ENCODE data around the gene CACNA1G. TPM values are rescaled to one million over a fixed set of nuclear protein-coding genes. Genes with fewer than 3 reads are reported as not detected.

Gene CACNA1G
- total and polyA plus RNA-seq, 2 donors (not counting 3 experiments of a cell fraction or from before 2014, with no cell fraction given) = not detected

DNA sequence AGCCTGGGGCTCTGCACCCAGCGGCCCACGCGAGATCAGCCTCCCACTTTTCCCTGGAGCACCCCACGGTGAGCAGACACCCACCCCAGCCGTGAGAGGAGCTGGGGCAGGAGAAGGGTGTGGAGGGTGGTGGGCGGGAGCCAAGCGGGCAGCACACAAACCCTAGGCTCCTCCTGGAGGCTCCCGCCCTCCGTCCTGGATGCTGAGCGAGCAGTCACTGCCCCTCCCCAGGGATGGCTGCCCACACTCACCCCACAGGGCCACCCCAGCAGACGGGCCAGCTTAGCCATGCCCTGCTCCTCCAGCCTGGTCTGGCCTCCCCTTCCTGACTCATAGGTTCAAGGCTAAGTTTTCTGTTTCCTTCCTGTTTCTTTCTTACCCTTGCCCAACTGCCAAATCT, 58.4 kb downstream of the CACNA1G start:
- H3K4me1 ChIP-seq (ENCODE audit: control insufficient read depth, extremely low read depth, insufficient read depth, low read length) = peaks cover 6% of the 10 kb centered on the region
- H2AFZ ChIP-seq (ENCODE audit: low read depth, low read length) = peak overlapping the region; percentile 7
- H3K4me3 ChIP-seq (replicated peaks in 1 of 3; ENCODE audit: insufficient read depth in 1 of 3, low read depth in 1 of 3, low read length in 3 of 3) = no peak overlapping the region
- no peaks in the 10 kb centered on the region for H4K20me1 ChIP-seq (replicated peaks; ENCODE audit: control insufficient read depth, extremely low read depth, insufficient read depth, low read length)
- no peaks in the 10 kb centered on the region for H3K27me3 ChIP-seq (ENCODE audit: control insufficient read depth in 2 of 2, insufficient read depth in 2 of 2, low read length in 2 of 2)
- intact Hi-C loops (cut with micrococcal nuclease) (loop anchor here (5.0 kb wide), 1 partner anchor 57 kb away; the partner anchor contains the start of gene CACNA1G), dilution Hi-C loops (cut with MboI; ENCODE audit: extremely low pct_ligation_motif_present, low sequenced_read_pairs) (no loop called here)
- no peaks in the 10 kb centered on the region for H3K79me2 ChIP-seq (ENCODE audit: control insufficient read depth, insufficient read depth, low read length)
- TF ChIP-seq FOS (IDR thresholded peaks at IDR 0.05; ENCODE audit: borderline replicate concordance, insufficient read depth, low read length) (peak; percentile 16), GATA2 (IDR thresholded peaks at IDR 0.05; ENCODE audit: insufficient read depth, insufficient read length, low read depth, low read length) (no peak)
- no TSS peak for BruUV-seq (replicated peaks)
- no peak overlapping the region for H3K9ac ChIP-seq (replicated peaks; ENCODE audit: extremely low read depth, insufficient read depth, low read length)
- peak; percentile 57 for FAIRE-seq
- no peak overlapping the region for H3K27ac ChIP-seq (ENCODE audit: insufficient read depth, low read depth, low read length)
- H3K9me1 ChIP-seq (replicated peaks; ENCODE audit: control insufficient read depth, extremely low read depth, insufficient read depth, low read length) = no peaks in the 10 kb centered on the region
- no peaks in the 10 kb centered on the region for H3K9me3 ChIP-seq (replicated peaks; ENCODE audit: control insufficient read depth, insufficient read depth, low read length)
- no peak overlapping the region for H3K4me2 ChIP-seq (ENCODE audit: insufficient read depth, low read length)
- no peaks in the 10 kb centered on the region for H3K36me3 ChIP-seq (ENCODE audit: control insufficient read depth in 2 of 2, extremely low read depth in 1 of 2, insufficient read depth in 2 of 2, low read length in 2 of 2)
- DNase-seq (ENCODE audit: low read depth, low spot score) = no peak
- ChIA-PET CTCF (interaction anchor here (0.8 to 2.7 kb wide), 5 partner anchors 9 to 136 kb away, joined by 3 to 13 read pairs (median 3); no protein-coding TSS in a partner anchor), POLR2A (no interaction called here)

- no peaks in the 10 kb centered on the region for H3K79me2 ChIP-seq (ENCODE audit: control insufficient read depth, insufficient read depth, low read length)
- POLR2A ChIA-PET = interaction anchor here (0.6 kb wide), 1 partner anchor 26 kb away, joined by 7 read pairs; no protein-coding TSS in a partner anchor
- peaks cover 6% of the 10 kb centered on the region for H3K4me1 ChIP-seq (ENCODE audit: control insufficient read depth, extremely low read depth, insufficient read depth, low read length)
- DNase-seq (ENCODE audit: low read depth, low spot score) (no peak), FAIRE-seq (no peak)
- H4K20me1 ChIP-seq (replicated peaks; ENCODE audit: control insufficient read depth, extremely low read depth, insufficient read depth, low read length) = no peaks in the 10 kb centered on the region
- no peak overlapping the region for H3K9ac ChIP-seq (replicated peaks; ENCODE audit: extremely low read depth, insufficient read depth, low read length)
- no peaks in the 10 kb centered on the region for H3K36me3 ChIP-seq (ENCODE audit: control insufficient read depth in 2 of 2, extremely low read depth in 1 of 2, insufficient read depth in 2 of 2, low read length in 2 of 2)
- no peak overlapping the region for H3K27ac ChIP-seq (ENCODE audit: insufficient read depth, low read depth, low read length)
- H2AFZ ChIP-seq (ENCODE audit: low read depth, low read length) = peak overlapping the region; percentile 11
- CTCF ChIA-PET = interaction anchor here (0.6 to 1.2 kb wide), 7 partner anchors 9 to 137 kb away, joined by 3 to 8 read pairs (median 3); no protein-coding TSS in a partner anchor
- no peak overlapping the region for H3K4me2 ChIP-seq (ENCODE audit: insufficient read depth, low read length)
- no peaks in the 10 kb centered on the region for H3K9me1 ChIP-seq (replicated peaks; ENCODE audit: control insufficient read depth, extremely low read depth, insufficient read depth, low read length)
- BruUV-seq (replicated peaks) = no TSS peak
- H3K9me3 ChIP-seq (replicated peaks; ENCODE audit: control insufficient read depth, insufficient read depth, low read length) = no peaks in the 10 kb centered on the region
- H3K27me3 ChIP-seq (ENCODE audit: control insufficient read depth in 2 of 2, insufficient read depth in 2 of 2, low read length in 2 of 2) = no peaks in the 10 kb centered on the region
- TF ChIP-seq EZH2 (IDR thresholded peaks at IDR 0.05; ENCODE audit: borderline replicate concordance, low read depth, low read length, severe bottlenecking) (no peak), MYC (IDR thresholded peaks at IDR 0.05; ENCODE audit: low read depth, low read length) (no peak)
- intact Hi-C loops (cut with micrococcal nuclease) = loop anchor here (5.0 kb wide), 1 partner anchor 57 kb away; the partner anchor contains the start of gene CACNA1G
- dilution Hi-C loops (cut with MboI; ENCODE audit: extremely low pct_ligation_motif_present, low sequenced_read_pairs) = no loop called here
- no peak overlapping the region for H3K4me3 ChIP-seq (replicated peaks in 1 of 3; ENCODE audit: insufficient read depth in 1 of 3, low read depth in 1 of 3, low read length in 3 of 3)
Measured at GRCh38 chr17:50619489-50619888, 59.0 kb downstream of the CACNA1G start.

Measured in endothelial cell of umbilical vein (primary cell).